Measurements from ENCODE around the gene WDR7.

- TF ChIP-seq EZH2 (IDR thresholded peaks at IDR 0.05; ENCODE audit: borderline replicate concordance, low read length), result no peak
- TF ChIP-seq, protein P1, sequence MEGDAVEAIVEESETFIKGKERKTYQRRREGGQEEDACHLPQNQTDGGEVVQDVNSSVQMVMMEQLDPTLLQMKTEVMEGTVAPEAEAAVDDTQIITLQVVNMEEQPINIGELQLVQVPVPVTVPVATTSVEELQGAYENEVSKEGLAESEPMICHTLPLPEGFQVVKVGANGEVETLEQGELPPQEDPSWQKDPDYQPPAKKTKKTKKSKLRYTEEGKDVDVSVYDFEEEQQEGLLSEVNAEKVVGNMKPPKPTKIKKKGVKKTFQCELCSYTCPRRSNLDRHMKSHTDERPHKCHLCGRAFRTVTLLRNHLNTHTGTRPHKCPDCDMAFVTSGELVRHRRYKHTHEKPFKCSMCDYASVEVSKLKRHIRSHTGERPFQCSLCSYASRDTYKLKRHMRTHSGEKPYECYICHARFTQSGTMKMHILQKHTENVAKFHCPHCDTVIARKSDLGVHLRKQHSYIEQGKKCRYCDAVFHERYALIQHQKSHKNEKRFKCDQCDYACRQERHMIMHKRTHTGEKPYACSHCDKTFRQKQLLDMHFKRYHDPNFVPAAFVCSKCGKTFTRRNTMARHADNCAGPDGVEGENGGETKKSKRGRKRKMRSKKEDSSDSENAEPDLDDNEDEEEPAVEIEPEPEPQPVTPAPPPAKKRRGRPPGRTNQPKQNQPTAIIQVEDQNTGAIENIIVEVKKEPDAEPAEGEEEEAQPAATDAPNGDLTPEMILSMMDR (conservative IDR thresholded peaks at IDR 0.05 in 1 of 2, IDR thresholded peaks at IDR 0.05 in 1 of 2; ENCODE audit: extremely low read depth in 1 of 2, insufficient read depth in 1 of 2, low read depth in 1 of 2, low read length in 2 of 2), result no peak
These were observed 335.7 kb downstream of the WDR7 start for GRCh38 chr18:56986829-56987228.

All from mammary epithelial cell (primary cell).